ENCODE data around the gene LRRC49. TPM values are rescaled to one million over a fixed set of nuclear protein-coding genes. Genes with fewer than 3 reads are reported as not detected.

Gene LRRC49
- total RNA-seq = 28.7 TPM

DNA sequence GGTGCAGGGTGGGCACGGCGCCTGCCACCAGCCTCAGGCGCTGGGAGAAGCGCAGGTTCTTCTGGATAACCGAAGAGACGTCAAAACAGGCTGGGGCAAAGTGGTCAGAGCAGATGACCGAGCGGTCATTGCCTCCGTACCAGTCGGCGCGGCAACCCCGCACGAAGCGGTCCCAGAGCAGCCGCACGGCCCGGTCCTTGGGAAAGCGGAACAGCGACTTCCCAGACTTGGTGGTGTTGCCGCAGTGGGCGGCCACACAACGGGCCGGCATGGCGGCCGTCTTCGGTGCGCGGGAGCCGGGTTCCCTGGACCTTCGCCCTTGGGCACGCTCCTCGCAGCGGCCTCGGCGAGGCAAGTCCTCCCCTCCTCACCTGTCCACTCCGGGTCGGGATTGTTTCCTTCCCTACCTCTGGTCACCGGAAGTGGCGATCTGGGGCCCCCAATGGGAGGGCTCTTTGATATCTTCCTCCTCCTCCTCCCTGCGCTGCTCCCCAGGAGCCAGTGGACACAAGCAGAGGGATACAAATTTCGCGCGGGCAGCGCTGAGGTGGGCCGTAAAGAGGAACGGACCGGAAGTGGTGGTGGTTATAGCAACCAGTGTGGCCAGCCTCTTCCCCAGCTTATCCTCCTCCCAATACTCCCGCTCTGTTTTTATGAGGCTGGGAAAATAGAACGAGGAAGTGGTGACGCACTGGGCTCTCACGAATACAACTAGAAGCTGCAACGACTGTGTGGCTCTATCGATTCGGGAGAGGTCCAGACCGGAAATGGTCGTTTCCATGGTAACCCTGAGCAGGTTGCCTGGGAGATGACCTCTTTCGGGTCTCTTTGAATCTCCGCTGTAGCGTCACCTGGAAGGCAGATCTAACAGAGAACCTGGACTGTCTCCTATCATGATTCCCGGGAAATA is at the start of gene LRRC49, which contains the start of gene THAP10:
Gene LRRC49, plus strand, starts transcription at position 825 of the 910 bp plus-strand sequence. Its CDS starts 69 bp downstream, at position 894.
Gene THAP10, minus strand, starts transcription at position 432 of the 910 bp plus-strand sequence. Its CDS starts 161 bp downstream, at position 271.

DNA sequence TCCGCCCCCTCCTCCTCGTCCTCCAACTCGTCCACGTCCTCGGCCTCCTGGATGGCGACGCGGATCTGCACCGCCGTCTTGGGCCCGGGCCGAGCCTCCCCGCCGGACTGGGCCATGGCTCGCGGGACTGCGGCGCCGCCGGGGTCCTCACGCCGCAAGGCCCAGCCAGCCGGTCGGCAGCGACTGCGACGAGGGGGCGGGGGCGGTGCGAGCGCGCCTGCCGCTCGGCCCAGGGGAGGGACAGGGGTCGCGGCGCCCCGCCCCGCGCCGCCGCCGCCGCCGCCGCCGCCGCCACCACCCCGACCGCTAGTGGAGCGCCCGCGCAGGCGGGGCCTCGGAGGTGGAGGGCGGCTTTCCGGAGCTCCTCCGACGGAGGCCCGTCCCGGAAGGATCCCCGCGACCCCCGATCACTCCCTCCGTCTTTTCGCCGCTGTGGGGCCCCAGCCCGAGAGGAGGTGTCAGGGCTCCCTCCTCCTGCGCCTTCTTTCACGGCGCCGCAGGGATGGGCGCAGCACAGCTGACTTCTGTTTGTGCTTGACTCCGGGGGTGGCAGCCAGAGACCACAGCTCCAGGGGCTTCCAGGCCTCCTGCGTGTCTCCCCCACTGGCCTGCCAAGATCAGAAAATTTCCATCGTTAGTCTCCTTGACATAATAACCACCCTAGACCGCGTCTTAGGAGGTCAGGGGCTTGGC is 38.5 kb upstream of the LRRC49 start, which contains the start of gene LARP6:
Gene LARP6, minus strand, starts transcription at position 185 of the 693 bp plus-strand sequence. Its CDS starts 69 bp downstream, at position 116.

Other genes with a start within 250 kb of the LRRC49 start
- gene UACA, start 129.3 kb upstream of the LRRC49 start, total RNA-seq = 143 TPM
- 7.1 TPM for gene LARP6, start 38.7 kb upstream of the LRRC49 start, total RNA-seq
- 2.8 TPM for gene THAP10, start 393 bp upstream of the LRRC49 start, total RNA-seq
- gene THSD4, start 222.6 kb downstream of the LRRC49 start, total RNA-seq = 65.6 TPM

Measured in metanephros (tissue), 1 donor.